OCI-LY7 (cell line): ENCODE measurements around the gene FCSK. TPM values are rescaled to one million over a fixed set of nuclear protein-coding genes. Genes with fewer than 3 reads are reported as not detected.
A peak's percentile ranks its signal among the peaks of the same experiment; 100 is the strongest.

Source experiments
- BruUV-seq: library from RNA; stranded (reverse); fragments of 400-500 nt; replicated peaks from 2 replicates; lab custom pipeline; 2021; lab: Mats Ljungman, UMichigan
- CTCF ChIA-PET: fragments of 300-600 bp; sonication (Branson Sonifier 250); formaldehyde crosslinking; loops from one replicate; lab custom pipeline; 2022; ENCODE audit warnings: antibody characterized with exemption; ENCODE audit not compliant: unreplicated experiment; lab: Charles Lee
- POLR2A ChIA-PET: fragments of 300-600 bp; sonication (Branson Sonifier 250); formaldehyde crosslinking; loops from one replicate; lab custom pipeline; 2022; ENCODE audit warnings: antibody characterized with exemption; lab: Charles Lee
- DNase-seq: peaks from one replicate; pipeline ENCODE4 v3.0.0-alpha.2; 2015; ENCODE audit warnings: low spot score
- H2AFZ ChIP-seq: fragments of 200-600 bp; sonication (generic), shearing (Covaris generic); 2 replicates; pipeline ENCODE4 v1.6.1; 2014; ENCODE audit warnings: mild to moderate bottlenecking, antibody characterized with exemption, low read length, moderate library complexity
- H3K27ac ChIP-seq: fragments of 200-600 bp; sonication (generic); 2 replicates; pipeline ENCODE4 v1.5.1; 2014; ENCODE audit warnings: mixed run types, low read depth, mild to moderate bottlenecking, moderate library complexity, low read length, inconsistent platforms; ENCODE audit not compliant: poor library complexity, severe bottlenecking
- H3K36me3 ChIP-seq: fragments of 200-600 bp; sonication (generic); 2 replicates; pipeline ENCODE4 v1.6.1; 2014; ENCODE audit warnings: mild to moderate bottlenecking, antibody characterized with exemption, low read length, moderate library complexity, mixed read lengths; ENCODE audit not compliant: insufficient read depth
- H3K4me1 ChIP-seq: fragments of 200-600 bp; sonication (generic); 2 replicates; pipeline ENCODE4 v1.5.1; 2014; ENCODE audit warnings: mild to moderate bottlenecking, low read length; ENCODE audit not compliant: insufficient read depth, poor library complexity, severe bottlenecking
- H3K4me2 ChIP-seq: fragments of 200-600 bp; sonication (generic); 2 replicates; pipeline ENCODE4 v1.6.1; 2014; ENCODE audit warnings: mild to moderate bottlenecking, low read length
- H3K4me3 ChIP-seq: fragments of 200-600 bp; sonication (generic); 2 replicates; pipeline ENCODE4 v1.5.1; 2014; ENCODE audit warnings: mild to moderate bottlenecking, low read depth, low read length; ENCODE audit not compliant: poor library complexity, severe bottlenecking
- H3K79me2 ChIP-seq: fragments of 200-600 bp; sonication (generic); 2 replicates; pipeline ENCODE4 v1.6.1; 2016; ENCODE audit warnings: low read depth, mild to moderate bottlenecking, low read length, moderate library complexity, mixed read lengths; ENCODE audit not compliant: insufficient read depth
- H3K9me2 ChIP-seq: fragments of 200-600 bp; sonication (generic); 2 replicates; pipeline ENCODE4 v1.6.1; 2016; ENCODE audit warnings: mild to moderate bottlenecking, low read length, mixed read lengths; ENCODE audit not compliant: insufficient read depth
- H3K9me3 ChIP-seq: fragments of 200-600 bp; sonication (generic); 2 replicates; pipeline ENCODE4 v1.6.1; 2014; ENCODE audit warnings: mild to moderate bottlenecking, mixed run types, low read length, mixed read lengths
- H4K20me1 ChIP-seq: fragments of 200-600 bp; sonication (generic); 2 replicates; pipeline ENCODE4 v1.6.1; 2014; ENCODE audit warnings: mild to moderate bottlenecking, antibody characterized with exemption, low read length, moderate library complexity, mixed read lengths; ENCODE audit not compliant: insufficient read depth
- CTCF ChIP-seq: fragments of 200-600 bp; sonication (generic); conservative IDR thresholded peaks from 2 replicates; pipeline ENCODE4 v1.5.1; 2014; ENCODE audit warnings: mild to moderate bottlenecking, antibody characterized with exemption, low read length, moderate library complexity, mixed read lengths
- EZH2phosphoT487 ChIP-seq: fragments of 200-600 bp; sonication (generic); IDR thresholded peaks from 2 replicates; pipeline ENCODE4 v1.6.1; 2018; ENCODE audit warnings: low read depth, borderline replicate concordance, mild to moderate bottlenecking, mixed run types, antibody characterized with exemption, low read length, moderate library complexity, mixed read lengths
- intact Hi-C: fragments of 100-400 bp; cut with micrococcal nuclease; formaldehyde crosslinking; loops from one replicate; pipeline ENCODE4 v1.10.0; 2022; ENCODE audit not compliant: unreplicated experiment
- total RNA-seq, 2 experiments: library from RNA; depleted of rRNA in 1 of 2; stranded (reverse); fragments of >200 nt in 1 of 2; shearing (Covaris generic) in 1 of 2; gene quantifications; 2 replicates each; pipeline ENCODE4 v1.2.3, GENCODE V29; 2014 to 2022

Gene FCSK
- total RNA-seq, 2 experiments from 2014 or later, result 6.8 to 14.3 TPM

- no peaks in the 10 kb centered on the region for H3K9me3 ChIP-seq
- peak overlapping the region; percentile 86 for H3K4me2 ChIP-seq
- no peaks in the 10 kb centered on the region for H4K20me1 ChIP-seq
- peak overlapping the region; percentile 73 for H3K27ac ChIP-seq
- H3K9me2 ChIP-seq, result no peaks in the 10 kb centered on the region
- H3K79me2 ChIP-seq, result peaks cover 70% of the 10 kb centered on the region; the same call in 1 of the 2 replicates
- no peak overlapping the region for H2AFZ ChIP-seq
- CTCF ChIA-PET, result interaction anchor here (0.8 to 1.0 kb wide), 3 partner anchors 9 to 21 kb away, joined by 3 to 4 read pairs (median 3); no protein-coding TSS in a partner anchor
- POLR2A ChIA-PET, result interaction anchor here (0.7 to 4.1 kb wide), 12 partner anchors 9 to 78 kb away, joined by 3 to 27 read pairs (median 4); partner anchors contain the start of gene FCSK
- DNase-seq, result peak; percentile 73
- no peak for TF ChIP-seq CTCF
- TF ChIP-seq EZH2phosphoT487, result no peak
- peaks cover 41% of the 10 kb centered on the region for H3K36me3 ChIP-seq
- no TSS peak for BruUV-seq
- intact Hi-C loops, result loop anchor here (2.0 kb wide), 1 partner anchor 14 kb away; no protein-coding TSS in a partner anchor
- peaks cover 57% of the 10 kb centered on the region for H3K4me1 ChIP-seq
- peak overlapping the region; percentile 15 for H3K4me3 ChIP-seq
Observed at GRCh38 chr16:70416748-70417616, 37.4 kb upstream of the FCSK start.

- no peaks in the 10 kb centered on the region for H3K9me2 ChIP-seq
- intact Hi-C loops, result loop anchor here (2.0 kb wide), 1 partner anchor 13 kb away; no protein-coding TSS in a partner anchor
- no peaks in the 10 kb centered on the region for H3K9me3 ChIP-seq
- BruUV-seq, result no TSS peak
- DNase-seq, result no peak
- TF ChIP-seq CTCF (peak; percentile 38), EZH2phosphoT487 (no peak)
- H2AFZ ChIP-seq, result no peak overlapping the region
- H3K36me3 ChIP-seq, result peaks cover 39% of the 10 kb centered on the region; the same call in 1 of the 2 replicates
- H3K4me2 ChIP-seq, result peak overlapping the region; percentile 86
- H4K20me1 ChIP-seq, result no peaks in the 10 kb centered on the region; the same call in 1 of the 2 replicates
- peaks cover 70% of the 10 kb centered on the region; the same call in 1 of the 2 replicates for H3K79me2 ChIP-seq
- H3K4me3 ChIP-seq, result no peak overlapping the region
- peak overlapping the region; percentile 73 for H3K27ac ChIP-seq
- peaks cover 64% of the 10 kb centered on the region for H3K4me1 ChIP-seq
- CTCF ChIA-PET, result interaction anchor here (1.0 kb wide), 1 partner anchor 9 kb away, joined by 4 read pairs; no protein-coding TSS in a partner anchor
- POLR2A ChIA-PET, result interaction anchor here (0.9 to 4.1 kb wide), 10 partner anchors 8 to 78 kb away, joined by 3 to 27 read pairs (median 4); partner anchors contain the start of gene FCSK
Observed at GRCh38 chr16:70417661-70418060, 36.7 kb upstream of the FCSK start.
